GM12865 (cell line): ENCODE measurements around the gene SPEF2.

ENCODE experiments used
- DNase-seq: peaks from one replicate; pipeline ENCODE4 v3.0.0; 2010; ENCODE audit warnings: low read depth
- H3K4me3 ChIP-seq: 2 replicates; pipeline ENCODE4 v1.5.1; 2011; ENCODE audit warnings: mild to moderate bottlenecking, low read depth, low read length, control low read depth
- TF ChIP-seq, protein P1 (sequence below): IDR thresholded peaks from 2 replicates; pipeline ENCODE4 v1.5.1; 2011; ENCODE audit warnings: low read length, control low read depth, low read depth, inconsistent platforms; ENCODE audit not compliant: insufficient read depth; ENCODE audit errors: missing control alignments

SPEF2 gene

DNA sequence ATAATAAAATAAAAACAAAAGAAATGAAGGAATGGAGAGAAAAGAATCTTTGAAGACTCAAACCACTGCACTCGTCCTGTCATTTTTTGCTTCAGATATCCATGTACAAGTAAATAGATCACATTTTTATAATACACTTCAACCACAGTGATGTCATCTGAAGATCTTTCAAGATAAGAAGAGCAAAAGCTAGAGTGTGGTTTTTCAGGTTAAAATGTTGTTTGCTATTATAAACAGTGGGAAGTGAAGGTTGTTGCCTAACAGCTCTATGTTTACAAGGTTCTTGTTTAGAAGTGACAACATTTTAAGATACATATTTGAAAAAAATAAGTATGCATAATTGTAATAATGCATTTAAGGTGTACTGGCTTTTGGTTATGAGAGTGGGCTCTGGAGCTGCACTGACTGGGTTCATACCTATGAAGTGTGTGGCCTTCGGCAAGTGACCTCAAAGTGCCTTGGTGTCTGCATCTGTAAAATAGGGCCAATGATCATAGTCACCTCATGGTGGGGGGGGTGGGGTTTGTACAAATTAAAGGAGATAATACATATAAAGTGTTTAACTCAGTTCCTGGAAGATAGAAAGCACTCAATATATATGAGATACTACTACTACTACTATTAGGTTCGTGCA is 193.6 kb downstream of the SPEF2 start:
- no peak overlapping the region for H3K4me3 ChIP-seq
- TF ChIP-seq, protein P1, sequence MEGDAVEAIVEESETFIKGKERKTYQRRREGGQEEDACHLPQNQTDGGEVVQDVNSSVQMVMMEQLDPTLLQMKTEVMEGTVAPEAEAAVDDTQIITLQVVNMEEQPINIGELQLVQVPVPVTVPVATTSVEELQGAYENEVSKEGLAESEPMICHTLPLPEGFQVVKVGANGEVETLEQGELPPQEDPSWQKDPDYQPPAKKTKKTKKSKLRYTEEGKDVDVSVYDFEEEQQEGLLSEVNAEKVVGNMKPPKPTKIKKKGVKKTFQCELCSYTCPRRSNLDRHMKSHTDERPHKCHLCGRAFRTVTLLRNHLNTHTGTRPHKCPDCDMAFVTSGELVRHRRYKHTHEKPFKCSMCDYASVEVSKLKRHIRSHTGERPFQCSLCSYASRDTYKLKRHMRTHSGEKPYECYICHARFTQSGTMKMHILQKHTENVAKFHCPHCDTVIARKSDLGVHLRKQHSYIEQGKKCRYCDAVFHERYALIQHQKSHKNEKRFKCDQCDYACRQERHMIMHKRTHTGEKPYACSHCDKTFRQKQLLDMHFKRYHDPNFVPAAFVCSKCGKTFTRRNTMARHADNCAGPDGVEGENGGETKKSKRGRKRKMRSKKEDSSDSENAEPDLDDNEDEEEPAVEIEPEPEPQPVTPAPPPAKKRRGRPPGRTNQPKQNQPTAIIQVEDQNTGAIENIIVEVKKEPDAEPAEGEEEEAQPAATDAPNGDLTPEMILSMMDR, result no peak
- no peak for DNase-seq

DNA sequence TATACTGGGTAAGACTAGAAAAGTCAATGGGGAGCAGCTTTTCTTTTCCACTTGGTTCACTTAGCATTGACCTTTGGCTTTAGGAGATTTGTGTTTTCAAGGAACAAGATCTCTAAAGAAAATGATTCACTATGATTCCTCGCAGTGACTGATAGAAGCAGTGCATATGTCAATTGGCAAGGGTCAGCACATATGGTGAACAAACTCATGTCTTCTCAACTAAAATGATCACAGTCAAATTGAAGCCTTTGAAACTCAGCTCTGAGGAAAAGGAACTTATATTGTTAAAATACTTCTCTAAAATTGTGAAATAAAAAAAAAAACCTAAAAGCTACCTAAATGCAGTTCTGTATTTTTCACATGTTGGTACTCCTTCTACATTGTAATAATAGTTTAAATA is 195.9 kb downstream of the SPEF2 start:
- TF ChIP-seq, protein P1, result no peak

GRCh38 chr5:35815089-35815936 is 197.7 kb downstream of the SPEF2 start:
- TF ChIP-seq, protein P1, result peak; percentile 25
- H3K4me3 ChIP-seq, result no peak overlapping the region
- DNase-seq, result peak; percentile 41

More for the DNA sequence above, 195.9 kb downstream of the SPEF2 start:
- no peak for DNase-seq
- no peak overlapping the region for H3K4me3 ChIP-seq

- DNase-seq, result no peak
- no peak overlapping the region for H3K4me3 ChIP-seq
- TF ChIP-seq, protein P1, result no peak
Measured at GRCh38 chr5:35816881-35817521, 199.3 kb downstream of the SPEF2 start.

GRCh38 chr5:35819026-35819425 is 201.4 kb downstream of the SPEF2 start:
- no peak overlapping the region for H3K4me3 ChIP-seq
- TF ChIP-seq, protein P1, result no peak
- no peak for DNase-seq

GRCh38 chr5:35819668-35820067 is 202.0 kb downstream of the SPEF2 start:
- no peak for DNase-seq
- TF ChIP-seq, protein P1, result no peak

More at GRCh38 chr5:35819668-35820067, 202.0 kb downstream of the SPEF2 start:
- no peak overlapping the region for H3K4me3 ChIP-seq
